ENCODE results near the gene ORC4.

GRCh38 chr2:148007219-148007900 lies 13.2 kb downstream of the ORC4 start:
- no peak for TF ChIP-seq ZNF274 (IDR thresholded peaks at IDR 0.05; ENCODE audit: low read depth, low read length)
- TF ChIP-seq YY1 (IDR thresholded peaks at IDR 0.05; ENCODE audit: insufficient read depth, insufficient read length) = no peak
